GM12878 (cell line): Measurements from ENCODE around the gene FAM8A1.

Experiments
- CHD4 ChIP-seq: fragments of 200-600 bp; sonication (generic); IDR thresholded peaks from 2 replicates; pipeline ENCODE4 v1.6.1; 2016; ENCODE audit warnings: mild to moderate bottlenecking
- CTCF ChIP-seq, 3 experiments: IDR thresholded peaks in 2 of 3; conservative IDR thresholded peaks in 1 of 3; 2 replicates each; pipeline ENCODE4 v1.5.1; 2011; ENCODE audit warnings: low read depth in 3 of 3, low read length in 3 of 3, mild to moderate bottlenecking in 3 of 3, control low read depth in 2 of 3, moderate library complexity in 2 of 3, inconsistent platforms in 1 of 3, mixed read lengths in 1 of 3; ENCODE audit not compliant: control insufficient read depth in 2 of 3, insufficient read depth in 1 of 3; ENCODE audit errors: extremely low read depth in 1 of 3
- NFYA ChIP-seq: IDR thresholded peaks from 2 replicates; pipeline ENCODE4 v1.6.1; 2011; ENCODE audit warnings: low read depth, mild to moderate bottlenecking, low read length, improper control_type of control experiment, borderline replicate concordance
- NFYB ChIP-seq: IDR thresholded peaks from 2 replicates; pipeline ENCODE4 v1.6.1; 2011; ENCODE audit warnings: low read depth, mild to moderate bottlenecking, low read length, improper control_type of control experiment, moderate library complexity; ENCODE audit not compliant: insufficient read depth
- PAX8 ChIP-seq: fragments of 450-650 bp; IDR thresholded peaks from 2 replicates; pipeline ENCODE4 v1.6.1; 2017; ENCODE audit warnings: mild to moderate bottlenecking, moderate library complexity
- RAD21 ChIP-seq: IDR thresholded peaks from 2 replicates; pipeline ENCODE4 v1.6.1; 2011; ENCODE audit warnings: mild to moderate bottlenecking, low read depth, low read length, moderate library complexity; ENCODE audit not compliant: insufficient read depth
- RCOR1 ChIP-seq: conservative IDR thresholded peaks from 2 replicates; pipeline ENCODE4 v1.6.1; 2012; ENCODE audit warnings: low read depth, low read length, improper control_type of control experiment
- TF ChIP-seq, protein P1 (sequence below): IDR thresholded peaks from 2 replicates; pipeline ENCODE4 v1.6.1; 2012; ENCODE audit warnings: mild to moderate bottlenecking, low read depth, low read length
- TF ChIP-seq, protein P2 (sequence below): fragments of 450-650 bp; IDR thresholded peaks from 2 replicates; pipeline ENCODE4 v1.6.1; 2017; ENCODE audit warnings: low read depth, mild to moderate bottlenecking, moderate library complexity
- TF ChIP-seq, protein P3 (sequence below): IDR thresholded peaks from 2 replicates; pipeline ENCODE4 v1.6.1; 2012; ENCODE audit warnings: low read length, inconsistent platforms

DNA sequence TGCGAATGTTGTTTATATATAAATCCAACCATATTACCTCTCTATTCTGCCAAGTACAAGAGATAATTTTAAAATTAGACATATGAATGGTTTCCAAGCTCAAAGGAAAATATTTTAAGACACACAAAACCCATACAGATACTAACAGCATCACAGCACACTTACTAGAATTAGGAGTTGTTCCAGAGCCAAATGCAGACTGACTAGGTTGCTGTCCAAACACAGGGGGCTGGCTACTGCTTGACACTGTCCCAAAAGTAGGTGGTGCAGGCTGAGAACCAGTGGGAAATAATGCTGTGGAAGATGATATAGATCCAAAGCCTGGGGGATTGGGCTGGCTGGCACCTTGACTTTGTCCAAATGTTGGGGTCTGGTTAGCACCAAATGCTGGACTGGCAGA, 24.3 kb downstream of the FAM8A1 start:
- no peak for TF ChIP-seq CHD4
- TF ChIP-seq, protein P1, sequence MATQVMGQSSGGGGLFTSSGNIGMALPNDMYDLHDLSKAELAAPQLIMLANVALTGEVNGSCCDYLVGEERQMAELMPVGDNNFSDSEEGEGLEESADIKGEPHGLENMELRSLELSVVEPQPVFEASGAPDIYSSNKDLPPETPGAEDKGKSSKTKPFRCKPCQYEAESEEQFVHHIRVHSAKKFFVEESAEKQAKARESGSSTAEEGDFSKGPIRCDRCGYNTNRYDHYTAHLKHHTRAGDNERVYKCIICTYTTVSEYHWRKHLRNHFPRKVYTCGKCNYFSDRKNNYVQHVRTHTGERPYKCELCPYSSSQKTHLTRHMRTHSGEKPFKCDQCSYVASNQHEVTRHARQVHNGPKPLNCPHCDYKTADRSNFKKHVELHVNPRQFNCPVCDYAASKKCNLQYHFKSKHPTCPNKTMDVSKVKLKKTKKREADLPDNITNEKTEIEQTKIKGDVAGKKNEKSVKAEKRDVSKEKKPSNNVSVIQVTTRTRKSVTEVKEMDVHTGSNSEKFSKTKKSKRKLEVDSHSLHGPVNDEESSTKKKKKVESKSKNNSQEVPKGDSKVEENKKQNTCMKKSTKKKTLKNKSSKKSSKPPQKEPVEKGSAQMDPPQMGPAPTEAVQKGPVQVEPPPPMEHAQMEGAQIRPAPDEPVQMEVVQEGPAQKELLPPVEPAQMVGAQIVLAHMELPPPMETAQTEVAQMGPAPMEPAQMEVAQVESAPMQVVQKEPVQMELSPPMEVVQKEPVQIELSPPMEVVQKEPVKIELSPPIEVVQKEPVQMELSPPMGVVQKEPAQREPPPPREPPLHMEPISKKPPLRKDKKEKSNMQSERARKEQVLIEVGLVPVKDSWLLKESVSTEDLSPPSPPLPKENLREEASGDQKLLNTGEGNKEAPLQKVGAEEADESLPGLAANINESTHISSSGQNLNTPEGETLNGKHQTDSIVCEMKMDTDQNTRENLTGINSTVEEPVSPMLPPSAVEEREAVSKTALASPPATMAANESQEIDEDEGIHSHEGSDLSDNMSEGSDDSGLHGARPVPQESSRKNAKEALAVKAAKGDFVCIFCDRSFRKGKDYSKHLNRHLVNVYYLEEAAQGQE = no peak
- no peak for TF ChIP-seq PAX8
- TF ChIP-seq, protein P2, sequence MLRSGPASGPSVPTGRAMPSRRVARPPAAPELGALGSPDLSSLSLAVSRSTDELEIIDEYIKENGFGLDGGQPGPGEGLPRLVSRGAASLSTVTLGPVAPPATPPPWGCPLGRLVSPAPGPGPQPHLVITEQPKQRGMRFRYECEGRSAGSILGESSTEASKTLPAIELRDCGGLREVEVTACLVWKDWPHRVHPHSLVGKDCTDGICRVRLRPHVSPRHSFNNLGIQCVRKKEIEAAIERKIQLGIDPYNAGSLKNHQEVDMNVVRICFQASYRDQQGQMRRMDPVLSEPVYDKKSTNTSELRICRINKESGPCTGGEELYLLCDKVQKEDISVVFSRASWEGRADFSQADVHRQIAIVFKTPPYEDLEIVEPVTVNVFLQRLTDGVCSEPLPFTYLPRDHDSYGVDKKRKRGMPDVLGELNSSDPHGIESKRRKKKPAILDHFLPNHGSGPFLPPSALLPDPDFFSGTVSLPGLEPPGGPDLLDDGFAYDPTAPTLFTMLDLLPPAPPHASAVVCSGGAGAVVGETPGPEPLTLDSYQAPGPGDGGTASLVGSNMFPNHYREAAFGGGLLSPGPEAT = no peak
- no peak for TF ChIP-seq NFYA
- no peak for TF ChIP-seq NFYB
- no peak for TF ChIP-seq RCOR1
- TF ChIP-seq, protein P3, sequence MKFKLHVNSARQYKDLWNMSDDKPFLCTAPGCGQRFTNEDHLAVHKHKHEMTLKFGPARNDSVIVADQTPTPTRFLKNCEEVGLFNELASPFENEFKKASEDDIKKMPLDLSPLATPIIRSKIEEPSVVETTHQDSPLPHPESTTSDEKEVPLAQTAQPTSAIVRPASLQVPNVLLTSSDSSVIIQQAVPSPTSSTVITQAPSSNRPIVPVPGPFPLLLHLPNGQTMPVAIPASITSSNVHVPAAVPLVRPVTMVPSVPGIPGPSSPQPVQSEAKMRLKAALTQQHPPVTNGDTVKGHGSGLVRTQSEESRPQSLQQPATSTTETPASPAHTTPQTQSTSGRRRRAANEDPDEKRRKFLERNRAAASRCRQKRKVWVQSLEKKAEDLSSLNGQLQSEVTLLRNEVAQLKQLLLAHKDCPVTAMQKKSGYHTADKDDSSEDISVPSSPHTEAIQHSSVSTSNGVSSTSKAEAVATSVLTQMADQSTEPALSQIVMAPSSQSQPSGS = no peak
- no peak for TF ChIP-seq RAD21
- no peak for TF ChIP-seq CTCF (IDR thresholded peaks at IDR 0.05 in 2 of 3, conservative IDR thresholded peaks at IDR 0.05 in 1 of 3; ENCODE audit: control insufficient read depth in 2 of 3, extremely low read depth in 1 of 3, insufficient read depth in 1 of 3, low read depth in 3 of 3, low read length in 3 of 3)
